GM23248 (cell line): ENCODE measurements around the gene FASLG. TPM values are rescaled to one million over a fixed set of nuclear protein-coding genes. Genes with fewer than 3 reads are reported as not detected.

Experiments used
- DNase-seq: peaks from one replicate; pipeline ENCODE4 v3.0.0-alpha.2; 2015
- H2AFZ ChIP-seq: fragments of 200-600 bp; sonication (generic); 2 replicates; pipeline ENCODE4 v1.6.1; 2016; ENCODE audit warnings: antibody characterized with exemption
- H3F3A ChIP-seq: fragments of 200-600 bp; sonication (generic); 2 replicates; pipeline ENCODE4 v1.6.1; 2016; ENCODE audit warnings: mild to moderate bottlenecking, antibody characterized with exemption, mixed run types; ENCODE audit not compliant: insufficient read depth
- H3K27ac ChIP-seq: fragments of 200-600 bp; sonication (generic); 2 replicates; pipeline ENCODE4 v1.5.1; 2016; ENCODE audit warnings: mild to moderate bottlenecking
- H3K27me3 ChIP-seq: fragments of 200-600 bp; sonication (generic); replicated peaks from 2 replicates; pipeline ENCODE4 v1.6.1; 2016; ENCODE audit warnings: mild to moderate bottlenecking; ENCODE audit not compliant: insufficient read depth
- H3K36me3 ChIP-seq: fragments of 200-600 bp; sonication (generic); 2 replicates; pipeline ENCODE4 v1.6.1; 2016; ENCODE audit warnings: low read depth, mild to moderate bottlenecking
- H3K4me1 ChIP-seq: fragments of 200-600 bp; sonication (generic); 2 replicates; pipeline ENCODE4 v1.6.1; 2016; ENCODE audit warnings: mild to moderate bottlenecking; ENCODE audit not compliant: insufficient read depth
- H3K4me2 ChIP-seq: fragments of 200-600 bp; sonication (generic); one replicate; pipeline ENCODE4 v1.6.1; 2016; ENCODE audit warnings: mild to moderate bottlenecking; ENCODE audit not compliant: unreplicated experiment
- H3K4me3 ChIP-seq: fragments of 200-600 bp; sonication (generic); 2 replicates; pipeline ENCODE4 v1.5.1; 2016; ENCODE audit warnings: mild to moderate bottlenecking
- H3K79me2 ChIP-seq: fragments of 200-600 bp; sonication (generic); 2 replicates; pipeline ENCODE4 v1.6.1; 2016; ENCODE audit warnings: mild to moderate bottlenecking; ENCODE audit not compliant: insufficient read depth
- H3K9ac ChIP-seq: fragments of 200-600 bp; sonication (generic); 2 replicates; pipeline ENCODE4 v1.6.1; 2016; ENCODE audit warnings: mild to moderate bottlenecking
- H3K9me2 ChIP-seq: fragments of 200-600 bp; sonication (generic); 2 replicates; pipeline ENCODE4 v1.6.1; 2016; ENCODE audit warnings: mixed run types, mild to moderate bottlenecking, moderate library complexity; ENCODE audit not compliant: insufficient read depth
- H3K9me3 ChIP-seq: fragments of 200-600 bp; sonication (generic); one replicate; pipeline ENCODE4 v1.6.1; 2017; ENCODE audit warnings: low read depth
- H4K20me1 ChIP-seq: fragments of 200-600 bp; sonication (generic); 2 replicates; pipeline ENCODE4 v1.6.0; 2016; ENCODE audit not compliant: insufficient read depth
- EZH2 ChIP-seq: fragments of 200-600 bp; sonication (generic); IDR thresholded peaks from 2 replicates; pipeline ENCODE4 v1.6.1; 2018; ENCODE audit warnings: antibody characterized with exemption, mild to moderate bottlenecking; ENCODE audit not compliant: insufficient read depth, poor library complexity, severe bottlenecking
- EZH2phosphoT487 ChIP-seq: fragments of 200-600 bp; sonication (generic); IDR thresholded peaks from 2 replicates; pipeline ENCODE4 v1.6.1; 2018; ENCODE audit warnings: antibody characterized with exemption, moderate library complexity, mild to moderate bottlenecking, low read depth; ENCODE audit not compliant: insufficient read depth
- WGBS, 2 experiments: methylation state at CpG; one replicate each; pipeline ENCODE4 v1.1.6; 2015 to 2017; ENCODE audit warnings: low lambda C conversion rate in 2 of 2, low coverage in 1 of 2; ENCODE audit errors: missing lambda C conversion rate in 2 of 2; 5-methylcytosine and 5-hydroxymethylcytosine counted together
- in situ Hi-C: fragments of 300-500 bp; cut with MboI; formaldehyde crosslinking; loops from 2 replicates; pipeline ENCODE4 v1.15.0; 2020
- polyA plus RNA-seq: library from polyadenylated mRNA; unstranded; fragments of >200 nt; fragmentation: Nextera tagmentation; extraction: Ambion mirVana; gene quantifications from 2 replicates; pipeline ENCODE4 v1.2.1, GENCODE V29; 2016
- total RNA-seq: library from RNA; depleted of rRNA; stranded (reverse); fragments of >200 nt; shearing (Covaris generic); gene quantifications from 2 replicates; pipeline ENCODE4 v1.2.3, GENCODE V29; 2014

Gene FASLG
- total and polyA plus RNA-seq, 2 experiments from 2014 or later: not detected

DNA sequence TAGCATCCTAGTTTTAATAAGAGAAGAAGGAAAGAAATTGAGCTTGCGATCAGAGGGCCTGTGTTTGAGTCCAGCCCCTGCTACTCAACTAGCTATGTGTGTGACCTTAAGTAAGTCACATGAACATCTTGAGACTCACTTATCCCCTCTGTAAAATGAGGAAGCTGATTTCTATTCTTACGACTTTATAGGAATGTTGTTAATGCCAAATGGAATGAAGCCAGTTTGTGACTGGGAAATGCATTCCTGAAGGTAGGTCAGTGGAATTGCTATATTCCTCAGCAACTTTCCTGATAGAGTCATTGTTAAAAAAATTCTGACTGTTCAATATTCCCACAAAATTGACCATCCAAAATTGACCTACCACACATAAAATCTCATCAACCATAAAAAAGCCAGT, 14.9 kb downstream of the FASLG start:
- Histone ChIP-seq H3K36me3 (no peaks in the 10 kb centered on the region), H3K4me3 (no peak overlapping the region), H4K20me1 (no peaks in the 10 kb centered on the region), H3K4me1 (peaks cover 41% of the 10 kb centered on the region), H3K79me2 (no peaks in the 10 kb centered on the region), H2AFZ (no peak overlapping the region), H3K9me3 (no peaks in the 10 kb centered on the region), H3K4me2 (no peak overlapping the region), H3F3A (peaks cover 28% of the 10 kb centered on the region), H3K27ac (no peak overlapping the region), H3K9ac (no peak overlapping the region), H3K27me3 (no peaks in the 10 kb centered on the region), H3K9me2 (no peaks in the 10 kb centered on the region)
- DNase-seq: no peak
- 71 to 75% methylated on average over 2 of the region's 2 CpGs for WGBS, 2 experiments
- in situ Hi-C loops: no loop called here
- TF ChIP-seq EZH2 (no peak), EZH2phosphoT487 (no peak)

- Histone ChIP-seq H3K27me3 (no peaks in the 10 kb centered on the region), H3K79me2 (no peaks in the 10 kb centered on the region), H3K9me2 (no peaks in the 10 kb centered on the region), H2AFZ (peak overlapping the region; percentile 70), H3F3A (peaks cover 28% of the 10 kb centered on the region), H4K20me1 (no peaks in the 10 kb centered on the region), H3K9me3 (no peaks in the 10 kb centered on the region), H3K36me3 (no peaks in the 10 kb centered on the region), H3K4me1 (peaks cover 41% of the 10 kb centered on the region), H3K4me3 (peak overlapping the region; percentile 24; the same call in 1 of the 2 replicates), H3K9ac (no peak overlapping the region), H3K27ac (peak overlapping the region; percentile 20; the same call in 1 of the 2 replicates), H3K4me2 (peak overlapping the region; percentile 28)
- peak; percentile 54 for DNase-seq
- in situ Hi-C loops: no loop called here
- no peak for TF ChIP-seq EZH2phosphoT487
- no peak for TF ChIP-seq EZH2
- 26 to 33% methylated on average over 4 of the region's 4 CpGs for WGBS, 2 experiments
Observed at GRCh38 chr1:172674831-172675613, 16.1 kb downstream of the FASLG start.

GRCh38 chr1:172679000-172679772, 20.3 kb downstream of the FASLG start:
- Histone ChIP-seq H3K4me2 (no peak overlapping the region), H3K4me1 (peaks cover 18% of the 10 kb centered on the region), H3K9ac (no peak overlapping the region), H3K27ac (no peak overlapping the region), H2AFZ (no peak overlapping the region), H3K9me3 (no peaks in the 10 kb centered on the region), H3K79me2 (no peaks in the 10 kb centered on the region), H3F3A (peaks cover 18% of the 10 kb centered on the region), H3K36me3 (no peaks in the 10 kb centered on the region), H4K20me1 (no peaks in the 10 kb centered on the region), H3K4me3 (no peak overlapping the region), H3K9me2 (no peaks in the 10 kb centered on the region), H3K27me3 (no peaks in the 10 kb centered on the region)
- no peak for TF ChIP-seq EZH2phosphoT487
- WGBS, 2 experiments: 38 to 47% methylated on average over 6 of the region's 6 CpGs
- no peak for DNase-seq
- in situ Hi-C loops: no loop called here

GRCh38 chr1:172680244-172680643, 21.3 kb downstream of the FASLG start:
- no peaks in the 10 kb centered on the region for H3K79me2 ChIP-seq
- in situ Hi-C loops: no loop called here
- no peaks in the 10 kb centered on the region for H3K27me3 ChIP-seq
- no peaks in the 10 kb centered on the region for H4K20me1 ChIP-seq
- no peak overlapping the region for H2AFZ ChIP-seq
- peaks cover 9% of the 10 kb centered on the region for H3F3A ChIP-seq
- TF ChIP-seq EZH2: no peak
- TF ChIP-seq EZH2phosphoT487: no peak
- no peaks in the 10 kb centered on the region for H3K36me3 ChIP-seq
- H3K4me3 ChIP-seq: no peak overlapping the region
- H3K9me3 ChIP-seq: no peaks in the 10 kb centered on the region
- H3K4me2 ChIP-seq: no peak overlapping the region
- no peak for DNase-seq
- H3K4me1 ChIP-seq: peaks cover 8% of the 10 kb centered on the region
- H3K9ac ChIP-seq: no peak overlapping the region
- H3K9me2 ChIP-seq: no peaks in the 10 kb centered on the region
- no peak overlapping the region for H3K27ac ChIP-seq
